Vagina (tissue), 2 donors: ENCODE measurements around the gene CST2. TPM values are rescaled to one million over a fixed set of nuclear protein-coding genes. Genes with fewer than 3 reads are reported as not detected.
"Not testable (repeated sequence)": the region's sequence is repeated elsewhere in the genome, so short reads cannot be mapped to it uniquely, and the experiment has no call there.

Experiments
- DNase-seq, 2 donors: peaks; one replicate each; pipeline ENCODE4 v3.0.0-alpha.2; 2017; ENCODE audit errors: extremely low spot score in 2 of 2
- H3K27ac ChIP-seq: fragments of 200-600 bp; sonication (generic); one replicate; pipeline ENCODE4 v1.5.1; 2019
- H3K27me3 ChIP-seq: fragments of 200-600 bp; sonication (generic); one replicate; pipeline ENCODE4 v1.5.1; 2019
- H3K36me3 ChIP-seq, 2 donors: fragments of 200-600 bp; sonication (generic); one replicate each; pipeline ENCODE4 v1.5.1; 2017 to 2019
- H3K4me1 ChIP-seq: fragments of 200-600 bp; sonication (generic); one replicate; pipeline ENCODE4 v1.5.1; 2019
- H3K4me3 ChIP-seq, 2 donors: fragments of 200-600 bp; sonication (generic); 1 replicate in 1 of 2; 2 replicates in 1 of 2; pipeline ENCODE4 v1.5.1; 2016 to 2019
- H3K9me3 ChIP-seq: fragments of 200-600 bp; sonication (generic); one replicate; pipeline ENCODE4 v1.5.1; 2019
- POLR2A ChIP-seq, 2 donors: fragments of 450-650 bp; IDR thresholded peaks; one replicate each; pipeline ENCODE4 v1.6.1; 2017; ENCODE audit warnings: antibody characterized with exemption in 2 of 2, mild to moderate bottlenecking in 2 of 2, moderate library complexity in 2 of 2
- POLR2AphosphoS5 ChIP-seq, 2 donors: sonication (generic); formaldehyde crosslinking; IDR thresholded peaks; one replicate each; pipeline ENCODE4 v1.9.0; 2017; ENCODE audit warnings: antibody characterized with exemption in 2 of 2, mild to moderate bottlenecking in 2 of 2, low read depth in 1 of 2; ENCODE audit not compliant: insufficient read depth in 1 of 2
- intact Hi-C: fragments of 100-400 bp; cut with DNase I; formaldehyde crosslinking; loops from one replicate; pipeline ENCODE4 v1.15.1; 2023
- total RNA-seq: library from RNA; depleted of rRNA; stranded (reverse); fragments of >200 nt; gene quantifications from one replicate; pipeline ENCODE4 v1.2.3, GENCODE V29; 2016
- TF ChIP-seq, protein P1 (sequence below), 3 experiments: fragments of 450-650 bp in 2 of 3; fragments of 200-600 bp in 1 of 3; sonication (generic) in 1 of 3; IDR thresholded peaks; one replicate each; pipeline ENCODE4 v1.5.1; 2017 to 2019; ENCODE audit warnings: antibody characterized with exemption in 3 of 3, mild to moderate bottlenecking in 2 of 3, moderate library complexity in 2 of 3

Gene CST2
- total RNA-seq, 1 donor from 2014 or later = not detected

DNA sequence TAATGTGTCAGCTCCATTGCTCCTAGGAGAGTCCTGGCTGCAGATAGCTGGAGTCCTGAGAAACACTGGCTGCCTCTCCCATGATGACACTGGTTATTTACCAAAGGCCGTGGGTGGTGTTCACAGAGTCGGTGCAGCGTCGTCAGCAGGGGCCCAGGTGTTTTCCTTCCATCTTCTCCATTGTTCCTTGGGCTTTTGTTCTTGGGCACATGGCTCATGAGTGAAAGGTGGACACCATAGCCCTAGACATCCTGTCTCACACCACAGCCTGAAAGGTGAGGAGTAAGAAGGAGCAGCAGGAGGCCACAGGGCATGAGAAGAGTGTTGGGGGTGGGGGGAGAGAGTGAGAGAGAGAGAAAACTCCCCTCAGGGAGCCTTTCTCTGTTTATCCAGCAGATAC lies 43.9 kb upstream of the CST2 start:
- H3K4me1 ChIP-seq = no peaks in the 10 kb centered on the region
- no peak for DNase-seq
- H3K36me3 ChIP-seq = no peaks in the 10 kb centered on the region
- H3K27ac ChIP-seq = no peak overlapping the region
- TF ChIP-seq POLR2A (IDR thresholded peaks at IDR 0.05) = no peak
- TF ChIP-seq POLR2AphosphoS5 (IDR thresholded peaks at IDR 0.05; ENCODE audit: insufficient read depth in 1 of 2, low read depth in 1 of 2) = no peak
- H3K27me3 ChIP-seq = no peaks in the 10 kb centered on the region
- H3K4me3 ChIP-seq = no peak overlapping the region
- no peaks in the 10 kb centered on the region for H3K9me3 ChIP-seq
- intact Hi-C loops = no loop called here

DNA sequence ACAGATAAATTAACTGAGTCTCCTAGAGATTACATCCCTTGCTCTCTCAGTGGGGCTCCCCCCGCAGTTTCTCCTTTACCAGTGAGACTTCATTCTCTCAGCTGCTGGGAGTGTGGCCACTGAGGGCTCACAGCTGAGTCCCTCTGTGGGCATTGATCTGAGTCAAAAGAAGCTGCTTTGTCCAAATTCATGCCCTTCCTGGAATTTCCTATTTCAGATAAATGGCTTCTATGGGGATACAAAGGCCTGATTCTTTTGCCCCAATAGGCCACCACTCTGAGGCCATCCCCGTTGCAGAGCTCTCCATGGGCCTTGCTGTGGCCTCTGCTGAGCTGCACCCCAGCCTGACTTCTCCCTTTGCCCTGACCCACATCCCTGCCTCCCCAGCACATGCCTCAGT lies 43.0 kb upstream of the CST2 start:
- H3K4me3 ChIP-seq = no peak overlapping the region
- no peak for DNase-seq
- intact Hi-C loops = no loop called here
- H3K36me3 ChIP-seq = no peaks in the 10 kb centered on the region
- H3K27me3 ChIP-seq = no peaks in the 10 kb centered on the region
- H3K9me3 ChIP-seq = no peaks in the 10 kb centered on the region
- H3K27ac ChIP-seq = no peak overlapping the region
- no peaks in the 10 kb centered on the region for H3K4me1 ChIP-seq
- TF ChIP-seq, protein P1, sequence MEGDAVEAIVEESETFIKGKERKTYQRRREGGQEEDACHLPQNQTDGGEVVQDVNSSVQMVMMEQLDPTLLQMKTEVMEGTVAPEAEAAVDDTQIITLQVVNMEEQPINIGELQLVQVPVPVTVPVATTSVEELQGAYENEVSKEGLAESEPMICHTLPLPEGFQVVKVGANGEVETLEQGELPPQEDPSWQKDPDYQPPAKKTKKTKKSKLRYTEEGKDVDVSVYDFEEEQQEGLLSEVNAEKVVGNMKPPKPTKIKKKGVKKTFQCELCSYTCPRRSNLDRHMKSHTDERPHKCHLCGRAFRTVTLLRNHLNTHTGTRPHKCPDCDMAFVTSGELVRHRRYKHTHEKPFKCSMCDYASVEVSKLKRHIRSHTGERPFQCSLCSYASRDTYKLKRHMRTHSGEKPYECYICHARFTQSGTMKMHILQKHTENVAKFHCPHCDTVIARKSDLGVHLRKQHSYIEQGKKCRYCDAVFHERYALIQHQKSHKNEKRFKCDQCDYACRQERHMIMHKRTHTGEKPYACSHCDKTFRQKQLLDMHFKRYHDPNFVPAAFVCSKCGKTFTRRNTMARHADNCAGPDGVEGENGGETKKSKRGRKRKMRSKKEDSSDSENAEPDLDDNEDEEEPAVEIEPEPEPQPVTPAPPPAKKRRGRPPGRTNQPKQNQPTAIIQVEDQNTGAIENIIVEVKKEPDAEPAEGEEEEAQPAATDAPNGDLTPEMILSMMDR (IDR thresholded peaks at IDR 0.05) = no peak
- TF ChIP-seq POLR2A (IDR thresholded peaks at IDR 0.05) (no peak), POLR2AphosphoS5 (IDR thresholded peaks at IDR 0.05; ENCODE audit: insufficient read depth in 1 of 2, low read depth in 1 of 2) (no peak)

DNA sequence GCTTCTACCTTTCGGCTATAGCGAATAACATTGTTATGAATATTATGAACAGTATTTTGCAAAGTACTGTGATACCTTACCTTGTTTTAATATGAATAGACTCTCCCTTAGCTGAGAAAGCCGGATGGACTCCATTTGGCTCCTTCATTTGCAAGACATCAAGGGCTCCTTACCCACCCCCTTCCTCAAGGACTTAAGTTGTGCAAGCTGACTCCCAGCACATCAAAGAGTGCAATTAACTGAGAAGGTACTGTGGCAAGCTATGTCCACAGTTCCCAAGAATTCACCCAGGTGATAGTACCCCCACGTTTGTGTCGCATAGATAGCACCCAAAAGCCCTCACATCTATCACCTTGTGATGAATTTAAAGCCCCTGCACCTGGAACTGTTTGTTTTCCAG lies 41.8 kb upstream of the CST2 start:
- Histone ChIP-seq H3K36me3 (no peaks in the 10 kb centered on the region), H3K9me3 (no peaks in the 10 kb centered on the region), H3K27me3 (no peaks in the 10 kb centered on the region), H3K4me3 (no peak overlapping the region), H3K27ac (no peak overlapping the region), H3K4me1 (no peaks in the 10 kb centered on the region)
- no peak for DNase-seq
- TF ChIP-seq POLR2AphosphoS5 (IDR thresholded peaks at IDR 0.05; ENCODE audit: insufficient read depth in 1 of 2, low read depth in 1 of 2) = no peak
- TF ChIP-seq, protein P1 (IDR thresholded peaks at IDR 0.05) = no peak
- TF ChIP-seq POLR2A (IDR thresholded peaks at IDR 0.05) = no peak
- intact Hi-C loops = no loop called here

DNA sequence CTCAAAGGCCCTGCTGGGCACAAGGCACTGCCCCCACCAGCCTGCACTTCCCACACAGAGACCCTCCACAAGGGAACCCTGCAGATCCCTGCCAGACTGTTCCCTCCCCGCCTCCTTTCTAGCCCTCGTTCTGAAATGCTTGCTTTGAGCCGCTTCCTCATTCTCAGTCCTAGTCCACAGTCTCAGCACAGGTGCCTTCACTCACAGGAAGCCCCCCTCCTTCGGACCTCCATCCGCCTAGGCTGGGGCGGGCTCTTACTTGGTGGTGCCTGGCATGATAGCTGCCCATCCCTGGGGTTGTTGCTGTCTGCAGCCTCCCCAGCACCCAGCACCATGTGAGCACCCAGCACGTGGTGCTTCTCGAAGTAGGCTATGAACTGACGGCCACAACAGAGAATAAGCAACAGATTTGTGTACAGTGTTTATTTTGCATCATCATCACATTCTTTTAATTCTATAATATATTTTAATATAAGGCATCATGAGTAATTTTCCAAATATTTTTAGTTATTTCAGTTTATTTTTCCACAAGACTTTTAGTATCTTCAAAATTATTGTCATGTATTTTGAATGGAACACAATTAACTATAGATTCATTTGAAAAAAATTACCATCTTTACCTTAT lies 40.7 kb upstream of the CST2 start:
- TF ChIP-seq, protein P1 (IDR thresholded peaks at IDR 0.05) = no peak
- no peak for TF ChIP-seq POLR2AphosphoS5 (IDR thresholded peaks at IDR 0.05; ENCODE audit: insufficient read depth in 1 of 2, low read depth in 1 of 2)
- no peak for TF ChIP-seq POLR2A (IDR thresholded peaks at IDR 0.05)
- DNase-seq = no peak
- H3K27me3 ChIP-seq = no peaks in the 10 kb centered on the region
- H3K9me3 ChIP-seq = no peaks in the 10 kb centered on the region
- H3K4me3 ChIP-seq = no peak overlapping the region
- intact Hi-C loops = no loop called here
- H3K27ac ChIP-seq = no peak overlapping the region
- H3K4me1 ChIP-seq = no peaks in the 10 kb centered on the region
- no peaks in the 10 kb centered on the region for H3K36me3 ChIP-seq

DNA sequence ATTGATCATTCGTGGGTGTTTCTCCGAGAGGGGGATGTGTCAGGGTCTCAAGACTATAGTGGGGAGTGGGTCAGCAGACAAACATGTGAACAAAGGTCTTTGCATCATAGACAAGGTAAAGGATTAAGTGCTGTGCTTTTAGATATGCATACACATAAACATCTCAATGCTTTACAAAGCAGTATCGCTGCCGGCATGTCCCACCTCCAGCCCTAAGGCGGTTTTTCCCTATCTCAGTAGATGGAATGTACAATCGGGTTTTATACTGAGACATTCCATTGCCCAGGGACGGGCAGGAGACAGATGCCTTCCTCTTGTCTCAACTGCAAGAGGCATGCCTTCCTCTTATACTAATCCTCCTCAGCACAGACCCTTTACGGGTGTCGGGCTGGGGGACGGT lies 34.2 kb upstream of the CST2 start:
- DNase-seq, H3K4me1 ChIP-seq, H3K36me3 ChIP-seq, H3K9me3 ChIP-seq, H3K27me3 ChIP-seq, H3K27ac ChIP-seq, H3K4me3 ChIP-seq, intact Hi-C loops: not testable (repeated sequence)

DNA sequence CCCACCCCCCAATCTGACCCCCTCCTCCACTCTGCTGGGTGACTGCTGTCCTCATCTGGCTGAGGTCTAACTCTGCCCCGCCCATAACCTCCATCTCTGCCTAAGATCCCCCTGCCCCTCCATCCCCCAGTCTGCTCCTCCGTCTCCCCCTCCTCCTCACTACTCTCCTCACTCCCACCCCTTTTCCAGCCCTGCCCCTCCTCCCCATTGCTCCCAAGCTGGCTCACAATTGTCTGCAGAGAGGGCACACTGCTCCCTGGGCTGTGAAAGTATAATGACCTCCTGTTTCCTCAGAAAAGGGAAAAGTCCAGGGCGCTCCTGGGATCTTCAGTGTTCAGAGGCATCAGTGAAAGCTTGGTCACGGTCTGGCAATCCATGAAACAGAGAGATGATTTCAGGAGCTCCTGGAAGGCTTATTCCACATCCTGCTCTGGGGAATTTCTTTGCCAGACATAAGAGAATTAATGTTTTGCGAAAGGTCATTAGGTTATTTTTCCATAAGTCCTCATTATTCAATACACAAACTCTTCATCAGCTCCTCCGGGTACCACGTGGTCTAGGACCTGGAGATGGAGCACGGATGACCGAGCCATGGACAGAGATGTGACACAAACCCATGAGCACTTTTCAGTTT lies 31.6 kb upstream of the CST2 start:
- no peaks in the 10 kb centered on the region for H3K36me3 ChIP-seq
- intact Hi-C loops = no loop called here
- no peaks in the 10 kb centered on the region for H3K27me3 ChIP-seq
- TF ChIP-seq POLR2AphosphoS5 (IDR thresholded peaks at IDR 0.05; ENCODE audit: insufficient read depth in 1 of 2, low read depth in 1 of 2) (no peak), POLR2A (IDR thresholded peaks at IDR 0.05) (no peak)
- TF ChIP-seq, protein P1 (IDR thresholded peaks at IDR 0.05) = no peak
- no peaks in the 10 kb centered on the region for H3K4me1 ChIP-seq
- H3K4me3 ChIP-seq = no peak overlapping the region
- H3K27ac ChIP-seq = no peak overlapping the region
- no peaks in the 10 kb centered on the region for H3K9me3 ChIP-seq
- no peak for DNase-seq
